ENCODE results near the gene AKT3.

DNA sequence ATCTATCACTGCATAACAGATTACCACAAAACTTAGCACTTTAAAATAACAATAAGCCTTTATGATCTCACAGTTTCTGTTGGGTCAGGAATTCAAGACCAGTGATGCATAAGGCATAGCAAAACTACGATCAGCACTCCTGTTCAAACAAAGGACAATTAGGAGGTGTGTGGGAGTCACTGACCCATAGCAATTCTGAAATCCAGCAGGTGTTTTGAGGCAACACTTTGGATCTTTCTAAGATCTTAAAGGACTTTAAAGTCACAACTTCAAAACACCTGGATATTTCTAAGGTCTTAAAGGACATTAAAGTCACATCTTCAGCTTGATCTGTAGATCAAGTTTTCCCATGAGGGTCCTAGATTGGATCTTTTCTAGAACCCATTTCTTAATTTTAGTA lies 35.3 kb downstream of the AKT3 start:
- TF ChIP-seq CTCF (conservative IDR thresholded peaks at IDR 0.05) (no peak), EZH2 (IDR thresholded peaks at IDR 0.05; ENCODE audit: low read depth) (no peak)

Measured in PC-9 (cell line).